SIG-M5 treated with dmso at 0.1 percent for 504 hours (cell line): ENCODE results near the gene HADHB.
A peak's percentile ranks its signal among the peaks of the same experiment; 100 is the strongest.

Experiments
- DNase-seq: peaks from one replicate; lab custom pipeline; 2025; ENCODE audit not compliant: unreplicated experiment; lab: John Stamatoyannopoulos, UW

Gene HADHB

DNA sequence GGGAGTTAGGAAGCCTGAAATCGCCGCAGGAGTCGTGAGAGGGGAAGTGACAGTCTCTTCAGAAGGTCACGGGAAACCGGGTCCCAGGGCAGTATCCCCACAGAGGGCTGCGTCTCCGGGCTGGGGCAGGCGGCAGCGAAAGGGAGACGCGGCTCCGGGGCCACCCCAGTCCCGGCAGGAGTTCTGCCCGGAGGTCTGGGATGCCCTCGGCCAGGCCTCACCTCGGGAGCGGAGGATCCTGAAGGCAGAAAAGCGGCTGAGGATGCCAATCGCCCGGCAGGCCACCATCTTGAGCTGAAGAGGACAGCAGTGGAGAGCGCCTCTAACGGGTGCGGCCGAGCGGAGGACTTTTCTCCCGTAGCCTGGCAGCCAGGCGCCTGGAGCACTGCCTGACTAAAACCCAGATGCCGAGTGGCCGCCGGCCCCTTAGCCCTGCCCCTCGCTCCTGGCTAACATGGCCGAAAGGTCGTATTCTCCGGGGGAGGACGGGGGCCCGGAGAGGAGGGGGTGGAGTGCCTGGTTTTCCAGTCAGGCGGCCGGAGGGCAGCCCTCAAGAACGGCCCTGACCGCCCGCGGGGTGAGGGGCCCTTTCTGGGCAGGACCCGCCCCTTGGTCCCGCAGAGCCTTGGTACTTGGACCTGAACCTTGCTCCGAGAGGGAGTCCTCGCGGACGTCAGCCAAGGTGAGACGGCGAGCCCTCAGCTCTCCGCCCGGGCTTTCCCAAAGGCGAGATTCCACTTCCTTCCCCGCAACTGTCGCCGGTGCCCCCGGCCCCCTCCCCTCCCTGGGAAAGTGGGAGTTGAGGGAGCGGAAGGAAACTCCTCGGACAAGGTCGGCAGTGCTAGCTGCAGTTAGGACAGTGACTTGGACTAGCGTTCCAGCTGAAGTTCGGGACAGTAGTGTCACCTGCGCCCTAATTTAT lies at the start of gene HADHB, which contains the start of gene HADHA:
TSS of gene HADHB (plus strand) at position 631 of the 922 bp plus-strand sequence. CDS start 9,316 bp downstream, outside the sequence.
TSS of gene HADHA (minus strand) at position 324 of the 922 bp plus-strand sequence. CDS start at position 288, 36 bp downstream.
- peak; percentile 95 for DNase-seq

DNA sequence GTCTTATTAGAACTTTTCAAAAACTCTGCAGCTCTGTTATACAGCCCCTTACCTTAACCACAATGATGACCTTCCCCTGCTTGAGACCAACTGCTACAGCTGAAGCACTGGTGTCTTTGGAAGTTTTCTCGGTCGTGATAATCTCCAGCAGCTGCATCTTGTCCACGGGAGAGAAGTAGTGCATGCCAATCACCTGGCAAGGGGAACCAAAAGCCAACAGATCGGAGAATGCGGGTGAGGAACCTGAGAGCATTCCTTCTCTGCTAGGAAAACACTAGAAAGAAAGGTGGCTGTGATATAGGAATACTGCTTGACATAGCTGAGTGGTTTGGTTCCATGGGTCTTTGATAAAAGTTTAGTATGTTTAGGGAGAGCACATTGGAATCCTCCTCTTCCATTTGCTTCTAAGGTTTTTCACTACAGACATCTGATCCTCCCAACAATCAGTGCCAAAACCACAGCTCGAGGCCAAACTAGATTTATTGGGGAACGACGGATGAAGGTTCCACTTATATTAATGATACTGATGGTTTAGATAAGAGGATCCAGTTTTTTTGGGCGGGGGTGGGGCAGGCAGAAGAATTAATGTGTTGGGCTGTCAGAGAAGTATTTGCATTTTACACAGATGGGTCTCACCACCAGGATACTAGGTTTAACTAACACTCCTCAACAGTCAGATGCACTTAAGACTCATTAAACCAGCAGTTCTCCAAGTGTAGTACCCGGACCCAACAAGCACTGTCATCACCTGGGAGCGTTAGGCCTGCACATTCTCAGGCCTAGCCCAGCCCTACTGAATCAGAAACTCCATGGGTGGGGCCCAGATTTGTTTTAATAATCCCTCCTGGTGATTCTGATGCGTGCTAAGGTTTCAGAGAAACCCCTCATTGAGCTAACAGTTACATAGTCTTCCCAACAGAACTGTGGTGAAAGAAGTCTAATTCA lies 49.4 kb upstream of the HADHB start:
- no peak for DNase-seq

DNA sequence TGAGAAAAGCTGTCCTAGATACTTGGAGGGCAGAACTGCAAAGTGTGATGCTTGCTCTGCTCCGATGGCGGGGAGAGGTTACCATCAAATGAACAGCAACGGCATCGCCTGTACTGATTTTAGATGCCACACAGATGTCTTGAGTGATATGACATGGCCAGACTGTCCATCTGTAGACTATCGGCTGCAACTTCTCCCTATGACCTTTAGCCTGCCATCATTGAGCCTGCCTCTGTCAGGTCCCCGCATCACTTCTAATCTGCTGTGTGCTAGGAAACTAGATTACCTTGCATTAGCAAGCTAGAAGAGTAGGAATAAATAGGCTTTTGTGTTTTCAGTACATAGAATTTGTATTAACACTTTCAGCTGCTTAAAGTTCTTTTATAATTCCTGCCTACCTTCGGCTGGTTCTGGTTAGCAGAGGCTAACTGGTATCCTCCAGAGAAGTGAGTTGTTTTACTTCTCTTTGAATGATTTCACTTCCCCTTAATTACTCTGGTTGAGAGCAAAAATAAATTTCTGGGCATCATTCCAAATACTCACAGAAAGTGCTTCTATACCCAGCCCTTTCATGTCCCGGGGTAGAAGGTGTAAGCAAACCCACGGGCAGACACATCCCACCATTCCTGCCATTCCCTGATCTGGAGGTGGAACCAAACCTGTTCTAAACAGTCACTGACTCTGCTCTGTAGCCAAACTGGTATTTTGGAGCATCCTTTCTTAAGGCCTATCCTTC lies 47.9 kb upstream of the HADHB start:
- peak; percentile 75 for DNase-seq

DNA sequence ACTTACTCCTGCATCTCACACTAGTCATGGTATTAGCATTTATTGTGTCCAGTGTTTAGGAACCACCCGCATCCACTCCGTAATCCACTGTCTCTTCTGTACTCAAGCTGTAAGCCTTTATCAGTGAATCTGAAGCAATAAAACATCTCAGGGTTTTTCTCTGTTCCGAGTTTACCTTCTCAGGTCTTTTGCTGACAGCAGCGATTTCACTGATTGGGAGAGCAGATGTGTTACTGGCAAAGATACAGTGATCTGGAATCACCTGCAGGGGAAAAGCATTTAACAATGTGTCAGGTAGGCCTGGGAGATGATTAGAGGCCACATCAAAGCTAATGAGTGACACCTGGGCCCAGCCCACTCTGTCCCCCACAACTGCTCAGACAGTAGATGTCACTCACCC lies 47.2 kb upstream of the HADHB start:
- no peak for DNase-seq

DNA sequence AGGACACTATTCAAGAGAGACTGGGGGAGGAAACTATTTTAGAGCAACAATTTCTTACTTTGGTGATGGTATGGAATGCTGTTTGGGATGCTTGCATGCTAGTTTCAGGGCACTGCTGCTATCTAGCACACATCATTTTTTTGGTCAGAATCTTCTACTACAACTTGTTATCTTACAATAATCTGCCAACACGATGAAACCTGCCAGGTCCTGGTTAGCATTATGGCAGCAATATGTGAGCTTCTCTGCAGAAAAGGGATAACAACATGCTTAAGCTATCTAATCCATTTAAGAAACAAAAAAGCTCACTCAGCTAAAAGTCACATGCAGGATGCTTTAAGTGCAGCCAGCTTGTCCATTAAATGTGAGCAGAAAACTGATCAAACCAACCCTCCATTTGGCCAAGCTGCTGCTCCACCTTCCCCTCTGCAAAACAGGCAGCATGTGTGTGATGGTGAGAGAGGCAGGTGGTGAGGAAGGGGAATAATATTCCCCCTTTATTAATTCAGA lies 41.7 kb upstream of the HADHB start:
- DNase-seq: no peak

DNA sequence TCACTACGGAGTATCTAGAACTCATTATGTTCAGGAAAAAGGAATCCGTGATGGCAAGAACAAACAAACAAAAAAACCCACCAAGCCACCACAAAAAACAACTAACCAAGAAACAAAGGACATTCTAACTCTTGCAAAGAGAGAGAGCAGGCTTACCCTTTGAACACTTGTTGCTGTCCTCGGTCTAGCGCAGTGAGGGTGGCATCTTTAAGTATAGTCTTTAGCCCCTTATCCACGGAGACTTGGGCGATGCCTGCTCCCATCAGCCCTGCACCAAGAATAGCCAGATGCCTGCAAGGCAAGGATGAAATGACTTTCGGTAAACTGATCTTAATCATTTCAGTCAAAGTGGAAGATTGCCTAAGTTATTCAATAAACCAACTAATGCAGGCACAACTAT lies 40.8 kb upstream of the HADHB start:
- DNase-seq: no peak

DNA sequence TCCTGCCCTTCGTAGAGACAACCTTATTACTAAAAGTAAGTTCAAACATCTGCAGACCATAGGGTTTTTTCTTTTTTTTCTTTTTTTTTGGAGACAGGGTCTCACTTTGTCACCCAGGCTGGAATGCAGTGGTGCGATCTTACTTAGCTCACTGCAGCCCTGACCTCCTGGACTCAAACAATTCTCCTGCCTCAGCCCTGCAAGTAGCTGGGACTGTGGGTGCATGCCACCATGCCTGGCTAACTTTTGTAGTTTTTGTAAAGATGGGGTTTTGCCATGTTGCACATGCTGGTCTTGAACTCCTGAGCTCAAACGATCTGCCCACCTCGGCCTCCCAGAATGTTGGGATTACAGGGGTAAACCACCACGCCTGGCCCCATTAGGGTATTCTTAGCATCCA lies 32.7 kb upstream of the HADHB start:
- DNase-seq: no peak

DNA sequence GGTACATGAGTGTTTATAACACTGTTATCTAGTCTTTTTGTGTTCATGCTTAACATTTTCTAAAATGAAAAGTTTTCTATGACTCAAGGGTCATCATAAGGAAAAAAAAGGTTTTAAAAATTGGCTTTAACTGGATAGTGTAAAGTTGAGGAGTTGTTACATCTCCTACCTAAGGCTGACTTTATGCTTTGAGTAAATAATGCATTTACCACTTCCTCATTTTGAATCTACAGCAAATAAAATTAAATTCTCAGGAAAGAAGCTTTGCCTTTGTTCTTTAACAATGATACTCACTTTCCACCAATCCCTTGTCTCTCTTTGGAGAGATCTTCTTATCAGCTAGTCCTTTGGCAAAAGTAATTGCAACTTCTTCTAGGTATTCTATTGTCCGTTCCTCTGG lies 30.0 kb upstream of the HADHB start:
- no peak for DNase-seq

DNA sequence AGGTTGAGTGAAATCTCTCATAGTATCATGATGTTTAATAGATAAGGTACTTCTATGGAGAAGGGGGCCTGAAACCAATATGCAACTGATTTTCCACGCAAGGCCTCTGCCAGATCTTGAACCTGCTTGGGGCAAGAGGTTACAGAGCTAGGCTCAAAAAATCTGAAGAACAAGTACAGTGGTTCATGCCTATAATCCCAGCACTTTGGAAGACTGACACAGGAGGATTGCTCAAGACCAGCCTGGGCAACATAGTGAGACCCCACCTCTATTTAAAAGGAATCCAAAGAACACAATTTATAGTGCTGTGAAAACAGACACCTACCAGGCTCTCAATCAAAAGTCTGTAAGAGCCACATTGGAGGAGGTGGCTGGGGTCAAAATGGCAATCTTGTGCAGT lies 28.9 kb upstream of the HADHB start:
- DNase-seq: no peak

DNA sequence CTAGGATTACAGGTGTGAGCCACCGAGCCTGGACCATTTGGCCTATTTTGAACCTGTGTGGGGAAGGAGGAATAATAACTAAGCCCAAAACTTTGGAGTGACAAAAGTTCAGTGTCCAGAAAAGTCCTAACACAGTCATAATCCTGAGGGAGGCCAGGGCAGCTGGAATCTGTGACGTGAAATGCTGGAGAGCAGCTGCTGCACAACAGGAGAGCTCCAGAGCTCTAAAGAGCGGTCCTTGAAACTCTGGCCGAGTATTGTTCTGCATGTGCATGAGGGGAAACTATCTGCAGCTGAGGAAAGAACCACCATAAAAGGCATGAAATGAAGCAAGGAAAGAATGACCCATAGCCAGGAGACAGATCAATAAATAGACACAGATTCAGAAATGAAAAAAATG lies 28.2 kb upstream of the HADHB start:
- no peak for DNase-seq

DNA sequence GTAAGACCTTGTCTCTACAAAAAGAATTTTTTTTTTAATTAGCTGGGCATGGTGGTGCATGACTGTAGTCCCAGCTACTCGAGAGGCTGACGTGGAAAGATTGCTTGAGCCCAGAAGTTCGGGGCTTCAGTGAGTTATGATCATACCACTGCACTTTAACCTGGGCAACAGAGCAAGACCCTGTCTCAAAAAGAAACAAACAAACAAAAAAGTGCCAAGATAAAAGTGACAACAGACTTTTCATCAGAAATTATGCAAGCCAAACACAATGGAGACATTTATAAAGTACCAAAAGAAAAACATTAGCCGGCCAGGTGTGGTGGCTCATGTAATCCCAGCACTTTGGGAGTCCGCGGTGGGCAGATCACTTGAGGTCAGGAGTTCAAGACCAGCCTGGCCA lies 27.0 kb upstream of the HADHB start:
- DNase-seq: no peak

DNA sequence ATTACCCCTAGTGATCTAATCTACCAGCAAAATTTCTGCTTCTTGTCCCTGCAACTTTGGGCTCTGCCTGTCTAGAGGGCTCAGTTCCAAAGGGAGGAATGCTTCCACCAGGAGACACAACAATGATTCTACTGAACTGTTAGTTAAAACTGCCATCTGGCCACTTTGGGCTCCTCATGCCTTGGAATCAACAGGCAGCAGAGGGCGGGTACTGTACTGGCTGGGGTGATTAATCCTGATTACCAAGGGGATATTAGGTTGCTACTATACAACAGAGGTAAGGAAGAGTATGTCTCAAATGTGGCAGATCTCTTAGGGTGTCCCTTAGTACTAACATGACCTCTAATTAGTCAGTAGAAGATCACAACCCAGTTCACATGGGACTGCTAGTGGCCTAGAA lies 21.7 kb upstream of the HADHB start:
- DNase-seq: no peak

DNA sequence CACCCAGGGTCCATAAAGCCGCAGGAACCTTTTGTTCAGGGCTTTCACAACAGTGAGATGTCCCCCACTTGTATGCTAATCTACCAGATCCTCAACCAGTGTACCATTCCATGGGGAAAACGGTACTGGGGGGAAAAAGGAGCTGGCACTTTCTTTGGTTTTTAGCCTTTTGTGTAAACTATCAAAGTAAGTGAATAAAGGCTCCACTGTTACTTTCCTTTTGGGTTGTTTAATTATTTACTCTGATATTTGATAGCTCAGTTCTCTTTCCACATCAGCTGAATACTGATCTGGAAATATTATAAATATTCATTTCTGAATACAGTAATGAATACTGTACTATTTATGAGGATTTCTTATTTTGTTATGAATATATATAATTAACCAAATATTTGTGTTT lies 20.6 kb upstream of the HADHB start:
- no peak for DNase-seq

DNA sequence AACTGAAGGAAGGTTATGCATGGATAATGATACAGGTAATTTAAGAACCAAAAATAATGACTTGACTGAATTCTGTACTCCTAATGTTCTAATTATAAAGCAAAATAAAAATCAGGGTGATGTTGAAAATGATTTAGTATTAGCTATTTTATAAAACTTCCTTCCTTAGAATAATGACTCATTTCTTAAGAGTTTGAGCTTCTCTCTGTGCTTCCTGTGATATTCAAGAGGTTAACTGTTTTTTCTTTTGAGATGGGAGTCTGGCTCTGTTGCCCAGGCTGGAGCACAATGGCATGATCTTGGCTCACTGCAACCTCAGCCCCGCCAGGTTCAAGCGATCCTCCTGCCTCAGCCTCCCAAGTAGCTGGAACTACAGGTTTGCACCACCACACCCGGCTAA lies 15.1 kb upstream of the HADHB start:
- no peak for DNase-seq

DNA sequence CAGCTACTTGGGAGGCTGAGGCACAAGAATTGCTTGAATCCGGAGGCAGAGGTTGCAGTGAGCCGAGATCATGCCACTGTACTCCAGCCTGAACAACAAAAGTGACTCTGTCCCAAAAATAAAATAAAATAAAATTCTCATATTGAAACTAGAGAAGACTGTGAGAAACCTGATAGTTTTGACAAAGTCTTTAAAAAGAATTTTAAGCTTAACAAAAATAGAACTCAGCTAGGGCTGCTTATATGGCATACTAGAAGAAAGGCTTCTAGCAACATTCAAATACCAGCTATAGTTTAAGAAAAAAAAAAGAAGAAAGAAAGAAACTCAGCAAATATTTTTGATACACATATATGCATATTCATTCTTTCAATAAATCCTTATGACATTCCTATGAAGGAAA lies 13.9 kb upstream of the HADHB start:
- no peak for DNase-seq

DNA sequence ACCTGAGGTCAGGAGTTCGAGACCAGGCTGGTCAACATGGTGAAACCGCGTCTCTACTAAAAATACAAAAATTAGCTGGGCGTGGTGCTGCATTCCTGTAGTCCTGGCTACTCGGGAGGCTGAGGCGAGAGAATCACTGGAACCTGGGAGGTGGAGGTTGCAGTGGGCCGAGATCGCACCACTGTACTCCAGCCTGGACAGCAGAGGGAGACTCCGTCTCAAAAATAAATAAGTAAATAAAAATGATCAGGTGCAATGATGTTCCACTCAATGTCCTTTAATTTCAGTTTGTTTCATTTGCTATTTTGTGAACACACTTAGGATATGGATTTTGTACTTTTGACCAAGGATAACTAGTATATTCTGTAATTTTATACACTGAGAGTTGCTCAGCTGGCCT lies 9.7 kb upstream of the HADHB start:
- DNase-seq: no peak

DNA sequence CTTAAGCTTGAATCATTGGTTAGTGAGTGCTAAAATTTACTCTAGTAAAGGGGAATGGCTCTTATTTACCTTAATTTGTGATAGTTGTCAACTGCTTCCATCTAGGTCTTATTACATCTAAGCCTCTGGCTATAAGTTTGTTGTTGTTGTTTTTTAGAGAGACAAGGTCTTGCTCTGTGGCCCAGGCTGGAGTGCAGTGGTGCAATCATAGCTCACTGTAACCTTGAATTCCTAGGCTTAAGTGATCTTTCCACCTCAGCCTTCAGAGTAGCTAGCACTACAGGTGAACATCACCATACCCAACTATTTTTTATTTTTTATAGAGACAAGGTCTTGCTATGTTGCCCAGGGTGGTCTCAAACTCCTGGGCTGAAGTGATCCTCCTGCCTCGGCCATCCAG lies 6.9 kb upstream of the HADHB start:
- DNase-seq: no peak

DNA sequence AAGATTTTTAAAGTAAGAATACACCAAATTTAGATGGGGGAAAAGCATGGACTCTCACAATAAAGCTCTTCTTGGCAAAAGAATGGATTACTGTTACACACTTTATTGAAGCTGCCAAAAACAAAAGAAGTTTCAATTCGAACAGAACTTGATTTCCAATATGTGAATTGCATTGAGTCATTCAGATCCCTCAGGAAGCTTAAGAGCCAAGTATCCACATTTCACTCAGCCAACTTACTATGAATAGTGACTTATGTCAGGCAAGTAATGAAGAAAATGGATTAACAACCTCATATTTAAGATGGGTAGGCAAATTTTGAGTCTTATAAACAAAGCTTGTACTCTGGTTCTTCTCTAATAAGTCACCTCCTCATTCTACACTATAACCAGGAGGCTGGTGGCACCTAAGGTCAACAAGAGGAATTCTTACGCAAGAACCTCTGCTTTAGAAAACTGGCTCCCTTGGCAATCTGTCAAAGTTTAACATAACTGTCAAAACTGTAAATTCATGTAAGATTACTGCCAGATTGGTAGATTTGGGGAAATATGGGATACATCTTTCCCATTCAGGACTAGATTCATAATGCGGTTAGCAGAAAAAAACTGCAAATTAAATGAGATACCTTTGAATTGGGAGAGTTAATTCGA lies 6.3 kb upstream of the HADHB start:
- peak; percentile 13 for DNase-seq

DNA sequence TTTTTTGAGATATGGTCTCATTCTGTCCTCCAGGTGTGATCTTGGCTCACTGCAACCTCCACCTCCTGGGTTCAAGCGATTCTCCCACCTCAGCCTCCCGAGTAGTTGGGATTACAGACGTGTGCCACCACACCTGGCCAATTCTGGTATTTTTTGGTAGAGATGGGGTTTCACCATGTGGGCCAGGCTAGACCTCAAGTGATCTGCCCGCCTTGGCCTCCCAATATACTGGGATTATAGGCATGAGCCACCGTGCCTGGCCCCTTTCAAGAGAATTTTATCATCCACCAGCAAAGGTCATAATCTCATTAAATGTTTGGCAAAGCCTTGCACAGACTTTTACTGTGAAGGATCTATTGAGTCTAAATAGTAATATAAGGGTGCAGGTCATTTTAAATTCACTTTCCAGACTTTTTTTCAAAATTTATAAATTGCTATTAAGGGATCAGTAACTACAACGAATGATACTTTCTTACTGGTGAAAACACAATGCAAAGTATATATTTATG lies 2.8 kb upstream of the HADHB start:
- no peak for DNase-seq
